HFF-Myc (cell line): ENCODE results near the gene TENM4.

Source experiments
- DNase-seq: peaks from one replicate; pipeline ENCODE4 v3.0.0-alpha.2; 2011; ENCODE audit warnings: low read depth; ENCODE audit errors: extremely low read depth
- H3K4me3 ChIP-seq: replicated peaks from 2 replicates; pipeline ENCODE4 v1.5.1; 2011; ENCODE audit warnings: low read depth, mild to moderate bottlenecking, control low read depth, low read length
- CTCF ChIP-seq: IDR thresholded peaks from 2 replicates; pipeline ENCODE4 v1.5.1; 2012; ENCODE audit warnings: mild to moderate bottlenecking, low read depth, low read length, control low read depth; ENCODE audit errors: missing control alignments

Gene TENM4

GRCh38 chr11:79170321-79170720 lies 270.5 kb downstream of the TENM4 start:
- TF ChIP-seq CTCF = no peak
- DNase-seq = no peak
- H3K4me3 ChIP-seq = no peak overlapping the region

GRCh38 chr11:79168530-79169110 lies 272.2 kb downstream of the TENM4 start:
- H3K4me3 ChIP-seq = no peak overlapping the region
- no peak for DNase-seq
- no peak for TF ChIP-seq CTCF

- no peak for DNase-seq
- no peak overlapping the region for H3K4me3 ChIP-seq
- no peak for TF ChIP-seq CTCF
Observed at GRCh38 chr11:79167510-79168188, 273.2 kb downstream of the TENM4 start.

GRCh38 chr11:79165908-79166307 lies 274.9 kb downstream of the TENM4 start:
- TF ChIP-seq CTCF = no peak
- H3K4me3 ChIP-seq = no peak overlapping the region
- DNase-seq = no peak

- TF ChIP-seq CTCF = no peak
- H3K4me3 ChIP-seq = no peak overlapping the region
- DNase-seq = no peak
Observed at GRCh38 chr11:79160791-79161403, 279.9 kb downstream of the TENM4 start.

GRCh38 chr11:79159657-79160450 lies 281.0 kb downstream of the TENM4 start:
- H3K4me3 ChIP-seq = no peak overlapping the region
- DNase-seq = no peak
- peak; percentile 23 for TF ChIP-seq CTCF
